ENCODE measurements around the gene MUC2. TPM values are rescaled to one million over a fixed set of nuclear protein-coding genes. Genes with fewer than 3 reads are reported as not detected.

Gene MUC2
- total RNA-seq, 1 experiment from 2014 or later = 0.47 TPM

GRCh38 chr11:1037506-1038055, 37.1 kb upstream of the MUC2 start:
- no peaks in the 10 kb centered on the region for H3K4me1 ChIP-seq (ENCODE audit: control insufficient read depth in 1 of 2, insufficient read depth in 2 of 2, low read length in 2 of 2)
- DNase-seq (ENCODE audit: low read depth, low spot score) = no peak
- ChIA-PET RAD21 (ENCODE audit: low non-redundant PET in 1 of 2, low total read pairs in 2 of 2, uncharacterized antibody in 2 of 2, unreplicated experiment in 2 of 2) (no interaction called here), CTCF (no interaction called here), POLR2A (no interaction called here)
- no peaks in the 10 kb centered on the region for H3K27me3 ChIP-seq (ENCODE audit: insufficient read depth, low read length)
- H3K4me2 ChIP-seq (ENCODE audit: low read length) = no peak overlapping the region
- no peak overlapping the region for H3K9ac ChIP-seq (ENCODE audit: low read length)
- H3K9me2 ChIP-seq (ENCODE audit: insufficient read depth) = no peaks in the 10 kb centered on the region
- intact Hi-C loops (cut with micrococcal nuclease) = no loop called here
- no peak for TF ChIP-seq CEBPB (IDR thresholded peaks at IDR 0.05; ENCODE audit: low read depth)
- no peak for TF ChIP-seq SP1 (IDR thresholded peaks at IDR 0.05; ENCODE audit: low read depth)
- no peak for TF ChIP-seq TCF7L2 (IDR thresholded peaks at IDR 0.05; ENCODE audit: borderline replicate concordance, extremely low read depth, insufficient read depth, insufficient read length)
- TF ChIP-seq, protein P1, sequence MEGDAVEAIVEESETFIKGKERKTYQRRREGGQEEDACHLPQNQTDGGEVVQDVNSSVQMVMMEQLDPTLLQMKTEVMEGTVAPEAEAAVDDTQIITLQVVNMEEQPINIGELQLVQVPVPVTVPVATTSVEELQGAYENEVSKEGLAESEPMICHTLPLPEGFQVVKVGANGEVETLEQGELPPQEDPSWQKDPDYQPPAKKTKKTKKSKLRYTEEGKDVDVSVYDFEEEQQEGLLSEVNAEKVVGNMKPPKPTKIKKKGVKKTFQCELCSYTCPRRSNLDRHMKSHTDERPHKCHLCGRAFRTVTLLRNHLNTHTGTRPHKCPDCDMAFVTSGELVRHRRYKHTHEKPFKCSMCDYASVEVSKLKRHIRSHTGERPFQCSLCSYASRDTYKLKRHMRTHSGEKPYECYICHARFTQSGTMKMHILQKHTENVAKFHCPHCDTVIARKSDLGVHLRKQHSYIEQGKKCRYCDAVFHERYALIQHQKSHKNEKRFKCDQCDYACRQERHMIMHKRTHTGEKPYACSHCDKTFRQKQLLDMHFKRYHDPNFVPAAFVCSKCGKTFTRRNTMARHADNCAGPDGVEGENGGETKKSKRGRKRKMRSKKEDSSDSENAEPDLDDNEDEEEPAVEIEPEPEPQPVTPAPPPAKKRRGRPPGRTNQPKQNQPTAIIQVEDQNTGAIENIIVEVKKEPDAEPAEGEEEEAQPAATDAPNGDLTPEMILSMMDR (IDR thresholded peaks at IDR 0.05 in 2 of 3, conservative IDR thresholded peaks at IDR 0.05 in 1 of 3; ENCODE audit: borderline replicate concordance in 1 of 3, insufficient read depth in 1 of 3, low read depth in 2 of 3, low read length in 2 of 3) = no peak
- no peak for TF ChIP-seq EZH2phosphoT487 (IDR thresholded peaks at IDR 0.05; ENCODE audit: borderline replicate concordance)
- no peak for TF ChIP-seq ZFX (IDR thresholded peaks at IDR 0.05)
- no peak for TF ChIP-seq SIN3A (IDR thresholded peaks at IDR 0.05; ENCODE audit: low read depth)
- TF ChIP-seq CBX3 (IDR thresholded peaks at IDR 0.05; ENCODE audit: low read depth) = no peak
- no peak for TF ChIP-seq ZNF274 (IDR thresholded peaks at IDR 0.05; ENCODE audit: low read depth, low read length)
- TF ChIP-seq POLR2A (IDR thresholded peaks at IDR 0.05; ENCODE audit: borderline replicate concordance, extremely low read depth, insufficient read depth, insufficient read length) = no peak
- TF ChIP-seq ATF3 (IDR thresholded peaks at IDR 0.05) = no peak
- TF ChIP-seq FOSL1 (IDR thresholded peaks at IDR 0.05; ENCODE audit: low read depth) = no peak
- TF ChIP-seq SRF (IDR thresholded peaks at IDR 0.05; ENCODE audit: low read depth) = no peak
- TF ChIP-seq EZH2 (IDR thresholded peaks at IDR 0.05) = no peak
- TF ChIP-seq JUND (IDR thresholded peaks at IDR 0.05) = no peak
- TF ChIP-seq REST (IDR thresholded peaks at IDR 0.05; ENCODE audit: low read depth) = no peak
- H3K27ac ChIP-seq (ENCODE audit: low read depth, low read length) = no peak overlapping the region
- H3K9me3 ChIP-seq (ENCODE audit: control insufficient read depth in 1 of 2, insufficient read depth in 1 of 2, low read depth in 1 of 2, low read length in 2 of 2) = no peaks in the 10 kb centered on the region; a peak in 1 of 4 replicates
- ATAC-seq = no peak
- no TSS peak for BruUV-seq (replicated peaks)
- H3K4me3 ChIP-seq (replicated peaks in 1 of 2; ENCODE audit: low read depth in 1 of 2, low read length in 2 of 2) = no peak overlapping the region
- H3K36me3 ChIP-seq (ENCODE audit: control insufficient read depth in 1 of 2, insufficient read depth in 2 of 2, low read length in 2 of 2) = no peaks in the 10 kb centered on the region
- no peaks in the 10 kb centered on the region for H3K79me2 ChIP-seq (ENCODE audit: insufficient read depth, low read length)
- no peak overlapping the region for H2AFZ ChIP-seq (ENCODE audit: low read depth, low read length, poor library complexity, severe bottlenecking)
- no peaks in the 10 kb centered on the region for H4K20me1 ChIP-seq (ENCODE audit: insufficient read depth)
